ENCODE results near the gene RALGAPA1. TPM values are rescaled to one million over a fixed set of nuclear protein-coding genes. Genes with fewer than 3 reads are reported as not detected.

The RALGAPA1 gene
- total and polyA plus RNA-seq, 2 of the 13 experiments (the other 11 are each of a cell fraction or from before 2014, with no cell fraction given), result 65.0 to 89.2 TPM

DNA sequence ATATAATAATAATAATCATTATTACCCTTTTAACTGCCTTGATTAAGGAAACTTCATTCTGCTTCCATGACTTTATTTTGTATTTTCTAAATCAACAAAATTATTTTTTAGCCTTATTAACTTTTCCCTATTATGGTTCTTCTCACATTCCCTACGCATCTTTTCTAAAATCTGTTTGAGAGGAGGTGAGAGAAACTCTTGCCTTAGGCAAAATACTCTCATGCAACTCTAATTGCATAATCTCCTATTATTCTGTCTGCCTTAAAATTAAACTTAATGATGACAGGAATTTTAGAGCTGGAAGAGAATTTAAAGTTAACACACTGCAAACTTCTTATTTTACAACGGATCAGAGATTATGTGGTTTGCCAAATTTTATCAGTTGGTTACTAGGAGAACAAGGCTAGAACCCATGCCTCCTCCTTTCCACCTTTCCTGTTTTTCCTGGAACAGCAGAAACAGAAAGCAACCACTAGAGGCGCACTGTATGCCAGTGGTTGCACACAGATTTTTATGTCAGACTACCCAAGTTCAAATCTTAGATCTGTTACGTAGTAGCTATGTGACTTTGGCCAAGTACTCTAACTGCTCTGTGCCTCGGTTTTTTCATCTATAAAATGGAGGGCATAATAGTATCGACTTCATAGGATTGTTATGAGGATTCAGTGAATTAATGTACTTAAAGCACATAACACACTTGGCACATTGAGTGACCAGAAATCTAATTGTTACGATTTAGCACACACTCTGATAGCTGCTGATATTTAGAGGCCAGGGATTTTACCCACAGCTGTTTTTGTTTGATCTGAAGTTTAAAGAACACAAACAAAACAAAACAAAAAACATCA, 12.7 kb upstream of the RALGAPA1 start (continued):
- TF ChIP-seq, protein P1, sequence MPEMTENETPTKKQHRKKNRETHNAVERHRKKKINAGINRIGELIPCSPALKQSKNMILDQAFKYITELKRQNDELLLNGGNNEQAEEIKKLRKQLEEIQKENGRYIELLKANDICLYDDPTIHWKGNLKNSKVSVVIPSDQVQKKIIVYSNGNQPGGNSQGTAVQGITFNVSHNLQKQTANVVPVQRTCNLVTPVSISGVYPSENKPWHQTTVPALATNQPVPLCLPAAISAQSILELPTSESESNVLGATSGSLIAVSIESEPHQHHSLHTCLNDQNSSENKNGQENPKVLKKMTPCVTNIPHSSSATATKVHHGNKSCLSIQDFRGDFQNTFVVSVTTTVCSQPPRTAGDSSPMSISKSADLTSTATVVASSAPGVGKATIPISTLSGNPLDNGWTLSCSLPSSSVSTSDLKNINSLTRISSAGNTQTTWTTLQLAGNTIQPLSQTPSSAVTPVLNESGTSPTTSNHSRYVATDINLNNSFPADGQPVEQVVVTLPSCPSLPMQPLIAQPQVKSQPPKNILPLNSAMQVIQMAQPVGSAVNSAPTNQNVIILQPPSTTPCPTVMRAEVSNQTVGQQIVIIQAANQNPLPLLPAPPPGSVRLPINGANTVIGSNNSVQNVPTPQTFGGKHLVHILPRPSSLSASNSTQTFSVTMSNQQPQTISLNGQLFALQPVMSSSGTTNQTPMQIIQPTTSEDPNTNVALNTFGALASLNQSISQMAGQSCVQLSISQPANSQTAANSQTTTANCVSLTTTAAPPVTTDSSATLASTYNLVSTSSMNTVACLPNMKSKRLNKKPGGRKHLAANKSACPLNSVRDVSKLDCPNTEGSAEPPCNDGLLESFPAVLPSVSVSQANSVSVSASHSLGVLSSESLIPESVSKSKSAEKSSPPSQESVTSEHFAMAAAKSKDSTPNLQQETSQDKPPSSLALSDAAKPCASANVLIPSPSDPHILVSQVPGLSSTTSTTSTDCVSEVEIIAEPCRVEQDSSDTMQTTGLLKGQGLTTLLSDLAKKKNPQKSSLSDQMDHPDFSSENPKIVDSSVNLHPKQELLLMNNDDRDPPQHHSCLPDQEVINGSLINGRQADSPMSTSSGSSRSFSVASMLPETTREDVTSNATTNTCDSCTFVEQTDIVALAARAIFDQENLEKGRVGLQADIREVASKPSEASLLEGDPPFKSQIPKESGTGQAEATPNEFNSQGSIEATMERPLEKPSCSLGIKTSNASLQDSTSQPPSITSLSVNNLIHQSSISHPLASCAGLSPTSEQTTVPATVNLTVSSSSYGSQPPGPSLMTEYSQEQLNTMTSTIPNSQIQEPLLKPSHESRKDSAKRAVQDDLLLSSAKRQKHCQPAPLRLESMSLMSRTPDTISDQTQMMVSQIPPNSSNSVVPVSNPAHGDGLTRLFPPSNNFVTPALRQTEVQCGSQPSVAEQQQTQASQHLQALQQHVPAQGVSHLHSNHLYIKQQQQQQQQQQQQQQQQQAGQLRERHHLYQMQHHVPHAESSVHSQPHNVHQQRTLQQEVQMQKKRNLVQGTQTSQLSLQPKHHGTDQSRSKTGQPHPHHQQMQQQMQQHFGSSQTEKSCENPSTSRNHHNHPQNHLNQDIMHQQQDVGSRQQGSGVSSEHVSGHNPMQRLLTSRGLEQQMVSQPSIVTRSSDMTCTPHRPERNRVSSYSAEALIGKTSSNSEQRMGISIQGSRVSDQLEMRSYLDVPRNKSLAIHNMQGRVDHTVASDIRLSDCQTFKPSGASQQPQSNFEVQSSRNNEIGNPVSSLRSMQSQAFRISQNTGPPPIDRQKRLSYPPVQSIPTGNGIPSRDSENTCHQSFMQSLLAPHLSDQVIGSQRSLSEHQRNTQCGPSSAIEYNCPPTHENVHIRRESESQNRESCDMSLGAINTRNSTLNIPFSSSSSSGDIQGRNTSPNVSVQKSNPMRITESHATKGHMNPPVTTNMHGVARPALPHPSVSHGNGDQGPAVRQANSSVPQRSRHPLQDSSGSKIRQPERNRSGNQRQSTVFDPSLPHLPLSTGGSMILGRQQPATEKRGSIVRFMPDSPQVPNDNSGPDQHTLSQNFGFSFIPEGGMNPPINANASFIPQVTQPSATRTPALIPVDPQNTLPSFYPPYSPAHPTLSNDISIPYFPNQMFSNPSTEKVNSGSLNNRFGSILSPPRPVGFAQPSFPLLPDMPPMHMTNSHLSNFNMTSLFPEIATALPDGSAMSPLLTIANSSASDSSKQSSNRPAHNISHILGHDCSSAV (CRISPR knock-in tag; IDR thresholded peaks at IDR 0.05; ENCODE audit: borderline replicate concordance), result no peak
- TF ChIP-seq ZNF431 (CRISPR knock-in tag; IDR thresholded peaks at IDR 0.05; ENCODE audit: borderline replicate concordance, low read depth), result no peak
- no peak for TF ChIP-seq NFYB (CRISPR knock-in tag; IDR thresholded peaks at IDR 0.05)
- no peak for TF ChIP-seq FOXJ3 (CRISPR knock-in tag; IDR thresholded peaks at IDR 0.05; ENCODE audit: borderline replicate concordance)
- peak; percentile 71 for TF ChIP-seq ELF1 (CRISPR knock-in tag; IDR thresholded peaks at IDR 0.05)
- no peak for TF ChIP-seq MATR3 (CRISPR knock-in tag; IDR thresholded peaks at IDR 0.05)
- TF ChIP-seq ZNF337 (CRISPR knock-in tag; IDR thresholded peaks at IDR 0.05; ENCODE audit: borderline replicate concordance, low read depth), result no peak
- peak; percentile 96 for TF ChIP-seq CC2D1A (CRISPR knock-in tag; IDR thresholded peaks at IDR 0.05)
- TF ChIP-seq, protein P2, sequence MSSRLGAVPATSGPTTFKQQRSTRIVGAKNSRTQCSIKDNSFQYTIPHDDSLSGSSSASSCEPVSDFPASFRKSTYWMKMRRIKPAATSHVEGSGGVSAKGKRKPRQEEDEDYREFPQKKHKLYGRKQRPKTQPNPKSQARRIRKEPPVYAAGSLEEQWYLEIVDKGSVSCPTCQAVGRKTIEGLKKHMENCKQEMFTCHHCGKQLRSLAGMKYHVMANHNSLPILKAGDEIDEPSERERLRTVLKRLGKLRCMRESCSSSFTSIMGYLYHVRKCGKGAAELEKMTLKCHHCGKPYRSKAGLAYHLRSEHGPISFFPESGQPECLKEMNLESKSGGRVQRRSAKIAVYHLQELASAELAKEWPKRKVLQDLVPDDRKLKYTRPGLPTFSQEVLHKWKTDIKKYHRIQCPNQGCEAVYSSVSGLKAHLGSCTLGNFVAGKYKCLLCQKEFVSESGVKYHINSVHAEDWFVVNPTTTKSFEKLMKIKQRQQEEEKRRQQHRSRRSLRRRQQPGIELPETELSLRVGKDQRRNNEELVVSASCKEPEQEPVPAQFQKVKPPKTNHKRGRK (CRISPR knock-in tag; IDR thresholded peaks at IDR 0.05), result no peak
- no peak for TF ChIP-seq RXRA (CRISPR knock-in tag; IDR thresholded peaks at IDR 0.05)
- TF ChIP-seq SP5 (CRISPR knock-in tag; IDR thresholded peaks at IDR 0.05; ENCODE audit: borderline replicate concordance, low read depth), result peak; percentile 55; the same call in 1 of the 2 replicates
- TF ChIP-seq ZFP37 (CRISPR knock-in tag; IDR thresholded peaks at IDR 0.05; ENCODE audit: borderline replicate concordance), result no peak
- TF ChIP-seq NCOA2 (CRISPR knock-in tag; IDR thresholded peaks at IDR 0.05), result no peak; the same call in 1 of the 2 replicates
- TF ChIP-seq KMT2A (CRISPR knock-in tag; IDR thresholded peaks at IDR 0.05), result peak; percentile 38; the same call in 1 of the 2 replicates
- TF ChIP-seq TBX2 (CRISPR knock-in tag; IDR thresholded peaks at IDR 0.05; ENCODE audit: borderline replicate concordance), result no peak
- no peak for TF ChIP-seq ZNF343 (CRISPR knock-in tag; IDR thresholded peaks at IDR 0.05)
- TF ChIP-seq, protein P3, sequence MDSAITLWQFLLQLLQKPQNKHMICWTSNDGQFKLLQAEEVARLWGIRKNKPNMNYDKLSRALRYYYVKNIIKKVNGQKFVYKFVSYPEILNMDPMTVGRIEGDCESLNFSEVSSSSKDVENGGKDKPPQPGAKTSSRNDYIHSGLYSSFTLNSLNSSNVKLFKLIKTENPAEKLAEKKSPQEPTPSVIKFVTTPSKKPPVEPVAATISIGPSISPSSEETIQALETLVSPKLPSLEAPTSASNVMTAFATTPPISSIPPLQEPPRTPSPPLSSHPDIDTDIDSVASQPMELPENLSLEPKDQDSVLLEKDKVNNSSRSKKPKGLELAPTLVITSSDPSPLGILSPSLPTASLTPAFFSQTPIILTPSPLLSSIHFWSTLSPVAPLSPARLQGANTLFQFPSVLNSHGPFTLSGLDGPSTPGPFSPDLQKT (CRISPR knock-in tag; IDR thresholded peaks at IDR 0.05; ENCODE audit: borderline replicate concordance), result no peak
- TF ChIP-seq SALL2 (CRISPR knock-in tag; IDR thresholded peaks at IDR 0.05), result no peak
- TF ChIP-seq RFXAP (CRISPR knock-in tag; IDR thresholded peaks at IDR 0.05; ENCODE audit: borderline replicate concordance), result no peak
